Measurements from ENCODE around the gene TMEM131L. TPM values are rescaled to one million over a fixed set of nuclear protein-coding genes. Genes with fewer than 3 reads are reported as not detected.

The TMEM131L gene
- total RNA-seq, 2 donors from 2014 or later: 22.2 to 25.6 TPM

DNA sequence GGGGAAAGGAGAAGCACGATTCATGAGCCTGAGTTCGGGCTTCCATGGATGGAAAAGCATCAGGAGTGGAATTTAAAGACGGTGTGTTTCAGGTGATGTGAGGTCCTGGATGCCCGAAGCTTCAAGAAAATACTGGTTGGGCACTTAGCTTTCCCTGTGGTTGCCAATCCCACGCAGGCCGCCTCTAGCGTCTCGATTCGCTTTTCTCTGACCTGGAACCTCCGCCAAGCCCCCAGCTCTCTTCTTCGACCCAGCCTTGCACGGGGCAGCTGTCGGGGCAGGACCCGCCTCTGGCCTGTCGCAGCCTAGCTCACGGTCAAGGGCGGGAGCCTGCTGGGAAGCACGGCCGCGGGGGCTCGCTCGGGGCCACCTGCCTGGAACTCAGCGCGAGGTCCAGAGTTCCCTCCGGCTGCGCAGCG, 217.6 kb downstream of the TMEM131L start:
- H3K9me3 ChIP-seq: no peaks in the 10 kb centered on the region
- H3K36me3 ChIP-seq: peaks cover 7% of the 10 kb centered on the region
- H3K27ac ChIP-seq: peak overlapping the region; percentile 40 to 65
- ATAC-seq (ENCODE audit: insufficient number of reproducible peaks, low FRiP score, low read depth) (no peak), DNase-seq (ENCODE audit: low spot score) (no peak)
- no peaks in the 10 kb centered on the region for H3K27me3 ChIP-seq (replicated peaks; ENCODE audit: insufficient read depth)
- TF ChIP-seq CTCF (IDR thresholded peaks at IDR 0.05): no peak
- peaks cover 2 to 5% of the 10 kb centered on the region in 2 donors for H3K4me1 ChIP-seq (ENCODE audit: control insufficient read depth in 1 of 2, low read depth in 2 of 2)
- H3K4me3 ChIP-seq: peak overlapping the region; percentile 88

DNA sequence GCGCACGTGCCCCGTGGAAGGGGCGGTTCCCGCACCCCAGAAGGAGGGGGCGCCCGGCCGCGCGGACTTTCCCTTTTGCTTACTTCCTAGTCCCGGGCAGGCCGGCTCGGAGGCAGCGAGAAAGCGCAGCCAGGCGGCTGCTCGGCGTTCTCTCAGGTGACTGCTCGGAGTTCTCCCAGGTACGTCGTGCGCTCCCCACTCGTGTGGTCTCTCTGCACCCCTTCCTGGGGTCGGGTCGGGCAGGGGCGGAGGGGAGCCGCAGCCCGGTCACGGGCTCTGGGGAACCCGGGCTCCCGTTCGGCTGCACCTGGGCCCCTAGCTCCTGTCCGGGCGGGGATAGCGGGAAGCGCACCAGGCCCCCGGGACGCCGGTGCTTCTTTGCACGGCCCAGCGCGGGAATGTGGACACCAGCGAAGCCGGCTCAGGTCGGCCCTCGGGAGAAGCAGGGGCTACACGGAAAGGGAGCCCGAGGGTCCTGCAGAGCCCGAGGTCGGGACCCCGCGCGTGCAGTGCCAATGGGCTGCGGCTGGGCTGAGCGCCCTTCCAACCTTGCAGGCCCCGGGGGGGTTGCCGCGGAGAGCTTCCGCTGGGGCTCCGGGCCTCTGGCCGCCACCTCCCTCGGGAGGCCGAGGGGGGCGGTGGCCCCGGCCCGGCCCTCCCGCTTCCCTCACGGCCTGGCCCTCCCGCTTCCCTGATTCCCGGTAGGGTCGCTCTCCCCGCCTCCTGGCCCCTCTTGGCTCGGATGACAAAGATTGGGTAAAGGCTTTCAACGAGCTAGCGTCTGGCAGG, 218.2 kb downstream of the TMEM131L start, which contains the start of gene TLR2:
TLR2 (plus strand) TSS at position 99 of the 789 bp plus-strand sequence. CDS start 18,628 bp downstream, outside the sequence.
- Histone ChIP-seq H3K36me3 (peaks cover 11% of the 10 kb centered on the region), H3K9me3 (no peaks in the 10 kb centered on the region), H3K27ac (peak within 1 kb of the TSS; percentile 40 to 65), H3K27me3 (replicated peaks; ENCODE audit: insufficient read depth) (no peaks in the 10 kb centered on the region), H3K4me3 (peak within 1 kb of the TSS; percentile 88), H3K4me1 (ENCODE audit: control insufficient read depth in 1 of 2, low read depth in 2 of 2) (peaks cover 2 to 5% of the 10 kb centered on the region in 2 donors)
- peak; percentile 48 for ATAC-seq (ENCODE audit: insufficient number of reproducible peaks, low FRiP score, low read depth)
- no peak for TF ChIP-seq CTCF (IDR thresholded peaks at IDR 0.05)
- DNase-seq (ENCODE audit: low spot score): peak; percentile 31

DNA sequence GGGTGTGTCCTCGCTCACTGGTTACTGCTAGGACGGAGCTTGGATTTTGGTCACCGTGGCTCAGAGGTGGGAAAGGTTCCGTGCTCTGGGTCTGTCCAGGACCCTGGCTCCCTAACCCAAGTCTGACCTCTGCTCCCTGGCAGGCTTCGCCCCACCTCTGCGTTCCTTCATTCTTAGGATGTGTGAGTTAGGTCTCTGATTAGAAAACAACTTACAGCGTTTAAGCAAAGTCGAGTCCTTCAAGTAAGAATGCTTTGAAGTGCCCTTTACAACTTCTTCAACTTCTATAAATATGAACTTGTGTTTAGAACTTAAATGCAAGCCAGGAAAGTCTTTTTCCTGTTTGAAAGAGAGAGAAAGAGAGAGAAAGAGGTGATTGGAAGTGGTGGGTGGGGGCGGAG, 218.8 kb downstream of the TMEM131L start:
- Histone ChIP-seq H3K4me1 (ENCODE audit: control insufficient read depth in 1 of 2, low read depth in 2 of 2) (peaks cover 2 to 5% of the 10 kb centered on the region in 2 donors), H3K27ac (peak overlapping the region; percentile 40 to 65), H3K36me3 (peaks cover 15% of the 10 kb centered on the region), H3K9me3 (no peaks in the 10 kb centered on the region), H3K4me3 (peak overlapping the region; percentile 88), H3K27me3 (replicated peaks; ENCODE audit: insufficient read depth) (no peaks in the 10 kb centered on the region)
- DNase-seq (ENCODE audit: low spot score): no peak
- no peak for TF ChIP-seq CTCF (IDR thresholded peaks at IDR 0.05)
- ATAC-seq (ENCODE audit: insufficient number of reproducible peaks, low FRiP score, low read depth): peak; percentile 58

Other genes starting within 250 kb of the TMEM131L start
- 1 to 10 TPM in 1 of 2 donors, not detected in 1; 3.0 TPM for gene MND1, start 121.7 kb upstream of the TMEM131L start, total RNA-seq
- gene TLR2, start 217.9 kb downstream of the TMEM131L start, total RNA-seq: 10 to 100 TPM; 68.5 to 77.7 TPM

All from thoracic aorta (tissue), 2 donors.